D341Med (cell line): ENCODE data around the gene MAGI1.
"Not testable (repeated sequence)": the region's sequence is repeated elsewhere in the genome, so short reads cannot be mapped to it uniquely, and the experiment has no call there.

ENCODE experiments used
- DNase-seq: peaks from one replicate; pipeline ENCODE4 v3.0.0; 2012; ENCODE audit warnings: low spot score

Gene MAGI1

GRCh38 chr3:65875393-65876027 is 163.2 kb downstream of the MAGI1 start:
- no peak for DNase-seq

GRCh38 chr3:65873869-65874268 is 164.8 kb downstream of the MAGI1 start:
- DNase-seq = no peak

- DNase-seq = no peak
These were observed 165.7 kb downstream of the MAGI1 start for GRCh38 chr3:65873028-65873427.

- peak; percentile 74 for DNase-seq
These were observed 167.2 kb downstream of the MAGI1 start for GRCh38 chr3:65871305-65872141.

- no peak for DNase-seq
These were observed 168.9 kb downstream of the MAGI1 start for GRCh38 chr3:65869798-65870197.

- DNase-seq = peak; percentile 45
These were observed 171.1 kb downstream of the MAGI1 start for GRCh38 chr3:65867463-65868210.

- no peak for DNase-seq
These were observed 174.3 kb downstream of the MAGI1 start for GRCh38 chr3:65864357-65864904.

GRCh38 chr3:65861718-65862117 is 177.0 kb downstream of the MAGI1 start:
- no peak for DNase-seq

GRCh38 chr3:65859612-65860011 is 179.1 kb downstream of the MAGI1 start:
- not testable (repeated sequence) for DNase-seq

GRCh38 chr3:65858749-65859148 is 180.0 kb downstream of the MAGI1 start:
- DNase-seq = no peak

GRCh38 chr3:65857327-65857726 is 181.4 kb downstream of the MAGI1 start:
- DNase-seq = no peak

GRCh38 chr3:65856907-65857306 is 181.8 kb downstream of the MAGI1 start:
- DNase-seq = no peak

- no peak for DNase-seq
These were observed 183.2 kb downstream of the MAGI1 start for GRCh38 chr3:65855370-65856100.

GRCh38 chr3:65854606-65855304 is 184.0 kb downstream of the MAGI1 start:
- DNase-seq = no peak

- no peak for DNase-seq
These were observed 186.9 kb downstream of the MAGI1 start for GRCh38 chr3:65851827-65852226.

GRCh38 chr3:65850261-65850660 is 188.5 kb downstream of the MAGI1 start:
- no peak for DNase-seq

- DNase-seq = no peak
These were observed 190.7 kb downstream of the MAGI1 start for GRCh38 chr3:65848024-65848423.

GRCh38 chr3:65846936-65847335 is 191.8 kb downstream of the MAGI1 start:
- DNase-seq = no peak

GRCh38 chr3:65844370-65844769 is 194.3 kb downstream of the MAGI1 start:
- DNase-seq = no peak

- DNase-seq = no peak
These were observed 195.0 kb downstream of the MAGI1 start for GRCh38 chr3:65843732-65844131.

GRCh38 chr3:65837604-65838003 is 201.1 kb downstream of the MAGI1 start:
- no peak for DNase-seq
